H1 (cell line): Measurements from ENCODE around the gene HMX1.

Experiments used
- SIN3A ChIP-seq, 2 experiments: IDR thresholded peaks in 1 of 2; conservative IDR thresholded peaks in 1 of 2; 2 replicates each; pipeline ENCODE4 v1.6.1; 2011 to 2012; ENCODE audit warnings: low read length in 2 of 2, improper control_type of control experiment in 1 of 2, low read depth in 1 of 2, mild to moderate bottlenecking in 1 of 2
- SP2 ChIP-seq: IDR thresholded peaks from 2 replicates; pipeline ENCODE4 v1.6.1; 2012; ENCODE audit warnings: mild to moderate bottlenecking, low read length, inconsistent platforms
- TF ChIP-seq, protein P1 (sequence below), 3 experiments: IDR thresholded peaks; 1 replicate in 2 of 3; 2 replicates in 1 of 3; pipeline versions ENCODE4 v1.5.1 to v1.6.1; 2011; ENCODE audit warnings: low read length in 3 of 3, mild to moderate bottlenecking in 3 of 3, inconsistent platforms in 2 of 3, low read depth in 1 of 3, moderate library complexity in 1 of 3; ENCODE audit not compliant: insufficient read depth in 1 of 3; ENCODE audit errors: control extremely low read depth in 1 of 3

DNA sequence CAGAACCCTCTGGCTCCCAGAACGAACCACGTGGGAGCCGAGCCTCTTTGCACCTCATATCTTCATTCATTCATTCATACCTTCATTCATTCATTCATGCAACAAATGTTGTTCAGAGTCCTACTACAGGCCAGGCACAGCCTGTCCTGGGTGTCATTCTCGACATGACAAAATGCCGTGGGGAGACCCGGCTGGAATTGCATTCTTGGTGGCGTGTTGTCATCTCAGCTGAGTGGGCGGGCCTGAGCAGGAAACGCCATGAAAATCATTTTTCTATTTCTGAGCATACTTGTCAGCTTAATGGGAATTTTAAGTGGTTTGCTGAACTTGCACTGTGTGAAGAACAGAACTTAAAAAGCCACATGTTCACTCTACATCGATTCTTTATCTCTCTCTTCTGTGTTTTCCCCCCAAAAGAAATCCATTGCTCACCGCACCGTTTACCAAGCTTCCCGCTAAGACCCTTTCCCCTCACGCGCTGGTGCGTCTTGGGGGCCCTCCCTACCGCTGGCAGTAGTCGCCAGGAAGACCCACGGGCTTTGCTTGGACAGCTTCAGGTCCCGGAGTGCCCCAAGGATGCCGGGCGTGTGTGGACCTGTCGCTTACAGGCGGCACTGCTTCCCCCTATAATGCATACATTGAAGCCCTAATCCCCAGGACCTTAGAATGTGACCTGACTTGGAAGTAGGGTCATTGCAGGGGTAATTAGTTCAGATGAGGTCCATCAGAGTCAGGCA lies 41.6 kb upstream of the HMX1 start:
- TF ChIP-seq SIN3A (conservative IDR thresholded peaks at IDR 0.05 in 1 of 2, IDR thresholded peaks at IDR 0.05 in 1 of 2; ENCODE audit: low read depth in 1 of 2, low read length in 2 of 2) (no peak), SP2 (no peak)
- TF ChIP-seq, protein P1, sequence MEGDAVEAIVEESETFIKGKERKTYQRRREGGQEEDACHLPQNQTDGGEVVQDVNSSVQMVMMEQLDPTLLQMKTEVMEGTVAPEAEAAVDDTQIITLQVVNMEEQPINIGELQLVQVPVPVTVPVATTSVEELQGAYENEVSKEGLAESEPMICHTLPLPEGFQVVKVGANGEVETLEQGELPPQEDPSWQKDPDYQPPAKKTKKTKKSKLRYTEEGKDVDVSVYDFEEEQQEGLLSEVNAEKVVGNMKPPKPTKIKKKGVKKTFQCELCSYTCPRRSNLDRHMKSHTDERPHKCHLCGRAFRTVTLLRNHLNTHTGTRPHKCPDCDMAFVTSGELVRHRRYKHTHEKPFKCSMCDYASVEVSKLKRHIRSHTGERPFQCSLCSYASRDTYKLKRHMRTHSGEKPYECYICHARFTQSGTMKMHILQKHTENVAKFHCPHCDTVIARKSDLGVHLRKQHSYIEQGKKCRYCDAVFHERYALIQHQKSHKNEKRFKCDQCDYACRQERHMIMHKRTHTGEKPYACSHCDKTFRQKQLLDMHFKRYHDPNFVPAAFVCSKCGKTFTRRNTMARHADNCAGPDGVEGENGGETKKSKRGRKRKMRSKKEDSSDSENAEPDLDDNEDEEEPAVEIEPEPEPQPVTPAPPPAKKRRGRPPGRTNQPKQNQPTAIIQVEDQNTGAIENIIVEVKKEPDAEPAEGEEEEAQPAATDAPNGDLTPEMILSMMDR (IDR thresholded peaks at IDR 0.05; ENCODE audit: control extremely low read depth in 1 of 3, insufficient read depth in 1 of 3, low read depth in 1 of 3, low read length in 3 of 3) = no peak
